Common myeloid progenitor, CD34-positive (primary cell): Measurements from ENCODE around the gene POSTN.

Experiments used
- CTCF ChIA-PET: fragments of 350-600 bp; sonication (Branson Sonifier 250); formaldehyde crosslinking; loops from one replicate; lab custom pipeline; 2021; ENCODE audit warnings: antibody characterized with exemption; lab: Charles Lee
- POLR2A ChIA-PET: fragments of 350-600 bp; sonication (Branson Sonifier 250); formaldehyde crosslinking; loops from one replicate; lab custom pipeline; 2021; ENCODE audit warnings: antibody characterized with exemption; lab: Charles Lee
- DNase-seq, 3 donors: peaks; one replicate each; pipeline versions ENCODE4 v3.0.0 to v3.0.0-alpha.2; 2013
- H3K27ac ChIP-seq, 2 experiments: 1 replicate in 1 of 2; 2 replicates in 1 of 2; pipeline ENCODE4 v1.7.0; 2013; ENCODE audit warnings: inconsistent platforms in 2 of 2, low read length in 2 of 2, mild to moderate bottlenecking in 2 of 2, low read depth in 1 of 2, moderate library complexity in 1 of 2; ENCODE audit not compliant: severe bottlenecking in 2 of 2, insufficient read depth in 1 of 2, poor library complexity in 1 of 2
- H3K27me3 ChIP-seq, 5 experiments: replicated peaks in 2 of 5; 1 replicate in 3 of 5; 2 replicates in 2 of 5; pipeline versions ENCODE4 v1.6.1 to v1.7.0; 2013; ENCODE audit warnings: low read length in 4 of 5, mild to moderate bottlenecking in 2 of 5, moderate library complexity in 2 of 5, inconsistent platforms in 1 of 5; ENCODE audit not compliant: insufficient read depth in 5 of 5, control insufficient read depth in 4 of 5
- H3K36me3 ChIP-seq, 4 experiments: 1 replicate in 2 of 4; 2 replicates in 2 of 4; pipeline versions ENCODE4 v1.6.1 to v1.7.0; 2013; ENCODE audit warnings: low read length in 3 of 4, control low read depth in 1 of 4, mild to moderate bottlenecking in 1 of 4; ENCODE audit not compliant: control insufficient read depth in 4 of 4, insufficient read depth in 4 of 4
- H3K4me1 ChIP-seq, 4 experiments: 1 replicate in 3 of 4; 2 replicates in 1 of 4; pipeline versions ENCODE4 v1.6.1 to v1.7.1; 2013; ENCODE audit warnings: low read length in 3 of 4, mild to moderate bottlenecking in 3 of 4, control low read depth in 1 of 4, inconsistent platforms in 1 of 4, moderate library complexity in 1 of 4; ENCODE audit not compliant: control insufficient read depth in 4 of 4, insufficient read depth in 4 of 4; ENCODE audit errors: control extremely low read depth in 1 of 4
- H3K4me3 ChIP-seq, 7 experiments: 1 replicate in 4 of 7; 2 replicates in 3 of 7; pipeline versions ENCODE4 v1.5.1 to v1.7.0; 2013; ENCODE audit warnings: mild to moderate bottlenecking in 7 of 7, low read length in 6 of 7, moderate library complexity in 6 of 7, inconsistent platforms in 2 of 7, low read depth in 2 of 7, control low read depth in 1 of 7; ENCODE audit not compliant: insufficient read depth in 4 of 7, control insufficient read depth in 1 of 7; ENCODE audit errors: extremely low read depth in 1 of 7
- H3K9me3 ChIP-seq, 5 experiments: 1 replicate in 4 of 5; 2 replicates in 1 of 5; pipeline versions ENCODE4 v1.6.1 to v1.7.1; 2013; ENCODE audit warnings: low read length in 4 of 5, mild to moderate bottlenecking in 2 of 5, inconsistent platforms in 1 of 5, low read depth in 1 of 5, moderate library complexity in 1 of 5; ENCODE audit not compliant: control insufficient read depth in 4 of 5, insufficient read depth in 2 of 5; ENCODE audit errors: control extremely low read depth in 1 of 5
- WGBS: methylation state at CpG from one replicate; pipeline ENCODE4 v1.1.5; 2013; ENCODE audit not compliant: insufficient coverage; 5-methylcytosine and 5-hydroxymethylcytosine counted together

POSTN gene

GRCh38 chr13:37636701-37637100, 38.1 kb upstream of the POSTN start:
- ChIA-PET POLR2A (no interaction called here), CTCF (no interaction called here)
- Histone ChIP-seq H3K4me1 (no peaks in the 10 kb centered on the region), H3K9me3 (no peaks in the 10 kb centered on the region), H3K27me3 (no peaks in the 10 kb centered on the region), H3K36me3 (no peaks in the 10 kb centered on the region), H3K4me3 (no peak overlapping the region), H3K27ac (no peak overlapping the region)
- no peak for DNase-seq
- 84% methylated on average over 3 of the region's 8 CpGs for WGBS

- 54% methylated on average over 4 of the region's 5 CpGs for WGBS
- Histone ChIP-seq H3K4me3 (no peak overlapping the region), H3K27ac (no peak overlapping the region), H3K36me3 (no peaks in the 10 kb centered on the region), H3K9me3 (no peaks in the 10 kb centered on the region), H3K4me1 (no peaks in the 10 kb centered on the region), H3K27me3 (no peaks in the 10 kb centered on the region)
- no peak for DNase-seq
- CTCF ChIA-PET = no interaction called here
- POLR2A ChIA-PET = no interaction called here
Observed at GRCh38 chr13:37632294-37632693, 33.7 kb upstream of the POSTN start.

GRCh38 chr13:37627428-37627827, 28.9 kb upstream of the POSTN start:
- POLR2A ChIA-PET = no interaction called here
- no peaks in the 10 kb centered on the region for H3K36me3 ChIP-seq

DNA sequence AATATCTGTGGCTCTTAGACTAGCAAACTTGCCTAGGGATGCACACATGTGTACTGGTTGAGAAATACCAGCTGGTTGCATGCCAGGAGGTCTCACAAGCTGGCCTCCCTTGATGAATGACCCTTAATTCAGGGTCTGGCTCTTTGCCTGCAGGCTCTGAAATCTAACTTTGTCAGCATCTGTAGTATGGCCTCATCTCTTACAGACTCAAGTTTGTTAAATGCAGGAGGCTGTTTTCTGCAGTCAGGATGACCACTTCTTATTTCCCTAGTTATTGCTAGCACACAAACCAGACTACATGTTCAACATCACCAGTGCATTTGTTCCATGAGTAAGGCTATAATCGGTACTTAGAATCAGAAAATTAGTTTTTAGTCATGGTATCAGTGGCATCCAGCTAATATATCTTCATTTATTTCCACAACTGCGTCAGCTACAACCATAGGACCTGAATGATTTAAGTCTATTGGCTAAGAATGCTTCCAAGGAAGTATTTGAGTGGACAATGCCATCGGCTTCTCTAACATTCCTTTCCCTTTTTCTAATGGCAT, 23.3 kb upstream of the POSTN start:
- no peaks in the 10 kb centered on the region for H3K27me3 ChIP-seq
- WGBS = 40% methylated on average over 1 of the region's 3 CpGs
- no peak for DNase-seq
- no peak overlapping the region for H3K4me3 ChIP-seq
- ChIA-PET POLR2A (no interaction called here), CTCF (no interaction called here)
- no peaks in the 10 kb centered on the region for H3K9me3 ChIP-seq
- H3K36me3 ChIP-seq = no peaks in the 10 kb centered on the region
- H3K27ac ChIP-seq = no peak overlapping the region
- no peaks in the 10 kb centered on the region for H3K4me1 ChIP-seq

More at GRCh38 chr13:37627428-37627827, 28.9 kb upstream of the POSTN start:
- Histone ChIP-seq H3K27me3 (no peaks in the 10 kb centered on the region), H3K9me3 (no peaks in the 10 kb centered on the region), H3K4me1 (no peaks in the 10 kb centered on the region), H3K27ac (no peak overlapping the region), H3K4me3 (no peak overlapping the region)
- no CpG with 5 or more reads among the region's 4 CpGs for WGBS
- DNase-seq = no peak
- CTCF ChIA-PET = no interaction called here

DNA sequence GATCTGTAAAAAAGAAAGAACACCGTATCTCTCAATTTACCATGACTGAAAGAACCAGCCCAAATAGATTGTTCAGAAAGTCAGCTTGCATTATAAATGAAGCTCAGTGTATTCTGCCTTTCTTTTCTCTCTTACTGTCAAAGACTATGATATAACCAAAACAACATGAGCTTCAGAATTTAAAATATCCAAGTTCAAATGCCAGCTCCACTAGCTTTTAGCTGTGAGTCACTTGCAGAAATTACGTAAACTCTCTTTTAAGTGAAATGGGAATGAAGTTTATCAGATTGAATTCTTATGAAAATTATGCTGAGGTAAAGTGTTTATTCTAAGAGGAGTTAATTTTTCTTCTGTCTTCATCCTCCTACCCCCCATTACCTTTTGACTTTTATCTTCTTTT, 20.0 kb upstream of the POSTN start:
- peaks cover 0 to 2% (median 0%) of the 10 kb centered on the region in 5 experiments for H3K27me3 ChIP-seq
- POLR2A ChIA-PET = no interaction called here
- CTCF ChIA-PET = no interaction called here
- no CpG with 5 or more reads among the region's 2 CpGs for WGBS
- H3K27ac ChIP-seq = no peak overlapping the region
- no peaks in the 10 kb centered on the region for H3K36me3 ChIP-seq
- peaks cover 0 to 1% (median 0%) of the 10 kb centered on the region in 5 experiments for H3K9me3 ChIP-seq
- no peaks in the 10 kb centered on the region for H3K4me1 ChIP-seq
- no peak for DNase-seq
- H3K4me3 ChIP-seq = no peak overlapping the region

DNA sequence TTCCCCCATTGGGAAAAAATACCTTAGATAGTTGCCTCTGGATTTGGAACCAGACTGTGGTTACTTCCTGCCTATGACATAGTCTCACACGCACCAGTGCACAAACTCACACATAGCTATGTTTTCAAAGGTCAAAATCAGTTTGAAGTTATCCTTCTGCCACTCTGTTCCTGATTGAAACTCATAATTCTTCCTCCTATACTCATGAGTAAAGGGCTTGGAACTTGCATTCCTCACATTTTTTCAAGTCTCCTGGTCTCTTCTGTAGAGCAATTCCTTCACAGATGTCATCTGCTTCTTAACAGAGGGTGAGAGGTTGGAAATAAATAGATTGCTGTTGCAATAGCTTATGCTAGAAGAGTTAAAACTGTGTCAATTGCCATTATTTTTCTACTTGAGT, 18.6 kb upstream of the POSTN start:
- Histone ChIP-seq H3K4me3 (no peak overlapping the region), H3K27me3 (peaks cover 0 to 2% (median 0%) of the 10 kb centered on the region in 5 experiments), H3K36me3 (no peaks in the 10 kb centered on the region), H3K4me1 (no peaks in the 10 kb centered on the region), H3K27ac (no peak overlapping the region), H3K9me3 (peaks cover 0 to 1% (median 0%) of the 10 kb centered on the region in 5 experiments)
- ChIA-PET CTCF (interaction anchor here (0.9 kb wide), 1 partner anchor 12 kb away, joined by 3 read pairs; no protein-coding TSS in a partner anchor), POLR2A (no interaction called here)
- no peak for DNase-seq
- 100% methylated on average over 1 of the region's 1 CpG for WGBS

DNA sequence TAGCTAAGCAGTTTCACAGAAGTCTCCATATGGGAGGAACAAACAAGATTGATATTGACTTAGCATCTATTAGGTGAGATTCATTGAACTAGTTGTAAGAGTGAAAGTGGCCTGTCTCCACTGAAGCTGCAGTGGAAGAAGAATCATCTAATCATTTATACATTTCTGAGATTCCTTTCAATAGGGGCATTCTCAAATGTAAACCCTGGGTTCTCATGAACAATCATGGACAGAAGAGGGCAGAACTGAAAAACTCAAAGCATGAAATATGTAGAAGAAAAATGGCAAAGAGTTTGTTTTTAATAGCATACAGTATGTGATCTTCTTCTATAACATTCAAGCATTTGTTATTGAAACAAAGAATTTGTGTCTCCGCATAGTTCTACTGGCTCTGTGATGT, 17.6 kb upstream of the POSTN start:
- POLR2A ChIA-PET = no interaction called here
- CTCF ChIA-PET = no interaction called here
- Histone ChIP-seq H3K27me3 (peaks cover 0 to 2% (median 0%) of the 10 kb centered on the region in 5 experiments), H3K9me3 (peaks cover 0 to 1% (median 0%) of the 10 kb centered on the region in 5 experiments), H3K36me3 (no peaks in the 10 kb centered on the region), H3K27ac (no peak overlapping the region), H3K4me1 (no peaks in the 10 kb centered on the region), H3K4me3 (no peak overlapping the region)
- WGBS = no CpG with 5 or more reads among the region's 1 CpG
- DNase-seq = no peak
